ENCODE data around the gene HFE. TPM values are rescaled to one million over a fixed set of nuclear protein-coding genes. Genes with fewer than 3 reads are reported as not detected.

HFE gene, protein sequence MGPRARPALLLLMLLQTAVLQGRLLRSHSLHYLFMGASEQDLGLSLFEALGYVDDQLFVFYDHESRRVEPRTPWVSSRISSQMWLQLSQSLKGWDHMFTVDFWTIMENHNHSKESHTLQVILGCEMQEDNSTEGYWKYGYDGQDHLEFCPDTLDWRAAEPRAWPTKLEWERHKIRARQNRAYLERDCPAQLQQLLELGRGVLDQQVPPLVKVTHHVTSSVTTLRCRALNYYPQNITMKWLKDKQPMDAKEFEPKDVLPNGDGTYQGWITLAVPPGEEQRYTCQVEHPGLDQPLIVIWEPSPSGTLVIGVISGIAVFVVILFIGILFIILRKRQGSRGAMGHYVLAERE
- 0.98 and 1.1 TPM in 2 replicates for total RNA-seq

DNA sequence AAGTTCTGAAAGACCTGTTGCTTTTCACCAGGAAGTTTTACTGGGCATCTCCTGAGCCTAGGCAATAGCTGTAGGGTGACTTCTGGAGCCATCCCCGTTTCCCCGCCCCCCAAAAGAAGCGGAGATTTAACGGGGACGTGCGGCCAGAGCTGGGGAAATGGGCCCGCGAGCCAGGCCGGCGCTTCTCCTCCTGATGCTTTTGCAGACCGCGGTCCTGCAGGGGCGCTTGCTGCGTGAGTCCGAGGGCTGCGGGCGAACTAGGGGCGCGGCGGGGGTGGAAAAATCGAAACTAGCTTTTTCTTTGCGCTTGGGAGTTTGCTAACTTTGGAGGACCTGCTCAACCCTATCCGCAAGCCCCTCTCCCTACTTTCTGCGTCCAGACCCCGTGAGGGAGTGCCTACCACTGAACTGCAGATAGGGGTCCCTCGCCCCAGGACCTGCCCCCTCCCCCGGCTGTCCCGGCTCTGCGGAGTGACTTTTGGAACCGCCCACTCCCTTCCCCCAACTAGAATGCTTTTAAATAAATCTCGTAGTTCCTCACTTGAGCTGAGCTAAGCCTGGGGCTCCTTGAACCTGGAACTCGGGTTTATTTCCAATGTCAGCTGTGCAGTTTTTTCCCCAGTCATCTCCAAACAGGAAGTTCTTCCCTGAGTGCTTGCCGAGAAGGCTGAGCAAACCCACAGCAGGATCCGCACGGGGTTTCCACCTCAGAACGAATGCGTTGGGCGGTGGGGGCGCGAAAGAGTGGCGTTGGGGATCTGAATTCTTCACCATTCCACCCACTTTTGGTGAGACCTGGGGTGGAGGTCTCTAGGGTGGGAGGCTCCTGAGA lies at the start of gene HFE:
Gene HFE (plus strand): TSS at position 146 of the 832 bp plus-strand sequence. CDS start 12 bp downstream, at position 158.
- no peak for TF ChIP-seq CTCF (IDR thresholded peaks at IDR 0.05)
- H3K36me3 Mint-ChIP-seq (ENCODE audit: low read depth), result no peaks in the 10 kb centered on the region
- H3K27me3 Mint-ChIP-seq, result no peaks in the 10 kb centered on the region
- peak within 1 kb of the TSS; percentile 89 for H3K4me3 Mint-ChIP-seq
- CTCF ChIA-PET, result interaction anchor here (1.0 to 15.0 kb wide), 3 partner anchors 10 to 1685 kb away, joined by 3 to 349 read pairs (median 35); no protein-coding TSS in a partner anchor
- DNase-seq (peak; percentile 46), ATAC-seq (ENCODE audit: low read depth) (peak; percentile 69)
- peaks cover 43% of the 10 kb centered on the region for H3K4me1 Mint-ChIP-seq
- intact Hi-C loops (cut with micrococcal nuclease), result no loop called here
- peak within 1 kb of the TSS; percentile 82 for H3K27ac Mint-ChIP-seq
- H3K9me3 Mint-ChIP-seq, result peaks cover under 1% of the 10 kb centered on the region
- POLR2A ChIA-PET, result interaction anchor here (0.6 to 2.9 kb wide), 22 partner anchors 10 to 1806 kb away, joined by 3 to 35 read pairs (median 6); a partner anchor contains a TSS

- no peak for ATAC-seq (ENCODE audit: low read depth)
- Mint-ChIP-seq H3K4me1 (peaks cover 24% of the 10 kb centered on the region), H3K9me3 (peaks cover 2% of the 10 kb centered on the region), H3K27ac (no peak overlapping the region), H3K27me3 (no peaks in the 10 kb centered on the region), H3K36me3 (ENCODE audit: low read depth) (peaks cover 6% of the 10 kb centered on the region), H3K4me3 (no peak overlapping the region)
- no peak for TF ChIP-seq CTCF (IDR thresholded peaks at IDR 0.05)
- intact Hi-C loops (cut with micrococcal nuclease), result no loop called here
- DNase-seq, result no peak
- POLR2A ChIA-PET, result interaction anchor here (6.0 to 8.3 kb wide), 2 partner anchors 12 to 13 kb away, joined by 273 to 477 read pairs; a partner anchor contains a TSS
- CTCF ChIA-PET, result no interaction called here
Observed at GRCh38 chr6:26041946-26042345, 45.3 kb upstream of the HFE start.

- intact Hi-C loops (cut with micrococcal nuclease), result loop anchor here (1.0 to 2.0 kb wide), 8 partner anchors 10 to 1103 kb away; a partner anchor contains a TSS
- Mint-ChIP-seq H3K4me1 (peaks cover 24% of the 10 kb centered on the region), H3K4me3 (peak overlapping the region; percentile 91), H3K36me3 (ENCODE audit: low read depth) (peaks cover 6% of the 10 kb centered on the region), H3K9me3 (peaks cover 2% of the 10 kb centered on the region), H3K27ac (peak overlapping the region; percentile 99), H3K27me3 (no peaks in the 10 kb centered on the region)
- no peak for TF ChIP-seq CTCF (IDR thresholded peaks at IDR 0.05)
- peak; percentile 53 for DNase-seq
- ChIA-PET POLR2A (interaction anchor here (0.5 to 8.3 kb wide), 48 partner anchors 11 to 1850 kb away, joined by 3 to 477 read pairs (median 9); partner anchors contain the start of genes HFE and HMGN4), CTCF (interaction anchor here (0.9 to 2.4 kb wide), 8 partner anchors 11 to 83 kb away, joined by 3 to 25 read pairs (median 4); a partner anchor contains a TSS)
- ATAC-seq (ENCODE audit: low read depth), result peak; percentile 70
Observed at GRCh38 chr6:26043384-26044139, 43.7 kb upstream of the HFE start.

- H3K27me3 Mint-ChIP-seq, result no peaks in the 10 kb centered on the region
- peaks cover 2% of the 10 kb centered on the region for H3K9me3 Mint-ChIP-seq
- intact Hi-C loops (cut with micrococcal nuclease), result loop anchor here (1.0 to 2.0 kb wide), 2 partner anchors 11 to 52 kb away; no protein-coding TSS in a partner anchor
- peak overlapping the region; percentile 99 for H3K27ac Mint-ChIP-seq
- peaks cover 24% of the 10 kb centered on the region for H3K4me1 Mint-ChIP-seq
- peak; percentile 7 for ATAC-seq (ENCODE audit: low read depth)
- DNase-seq, result peak; percentile 55
- POLR2A ChIA-PET, result interaction anchor here (0.5 to 8.3 kb wide), 48 partner anchors 10 to 1849 kb away, joined by 3 to 477 read pairs (median 9); partner anchors contain the start of genes HFE and HMGN4
- peak overlapping the region; percentile 91 for H3K4me3 Mint-ChIP-seq
- no peak for TF ChIP-seq CTCF (IDR thresholded peaks at IDR 0.05)
- CTCF ChIA-PET, result interaction anchor here (0.9 to 2.4 kb wide), 9 partner anchors 12 to 82 kb away, joined by 3 to 25 read pairs (median 4); a partner anchor contains a TSS
- peaks cover 6% of the 10 kb centered on the region for H3K36me3 Mint-ChIP-seq (ENCODE audit: low read depth)
Observed at GRCh38 chr6:26044140-26045064, 42.8 kb upstream of the HFE start.

Data from activated B cell treated with CpG ODN at 0.5 μM for 24 hours (primary cell).